Measurements from ENCODE around the gene ELFN2. TPM values are rescaled to one million over a fixed set of nuclear protein-coding genes. Genes with fewer than 3 reads are reported as not detected.

The ELFN2 gene
- total RNA-seq, 1 donor from 2014 or later = 0.53 TPM

DNA sequence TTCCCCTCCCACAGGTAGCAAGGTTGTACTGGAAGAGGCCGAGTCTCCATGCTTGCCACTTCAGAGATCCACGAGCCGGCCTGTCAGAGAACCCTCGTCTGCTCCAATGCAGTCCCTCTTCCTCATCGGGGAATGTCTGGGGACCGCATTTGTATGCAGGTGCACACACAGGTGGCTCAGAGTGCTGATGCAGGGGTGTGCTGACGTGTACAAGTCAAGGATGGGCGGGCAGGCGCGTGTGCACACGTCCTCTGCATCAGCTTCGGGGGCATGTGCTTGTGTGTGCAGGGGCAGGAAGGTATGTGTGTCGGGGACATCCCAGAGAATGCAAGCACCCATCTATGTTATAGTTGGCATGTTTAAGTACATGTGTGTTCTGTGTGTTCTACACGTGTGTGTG is 49.4 kb downstream of the ELFN2 start:
- Mint-ChIP-seq H3K36me3 (no peaks in the 10 kb centered on the region), H3K4me1 (ENCODE audit: unreplicated experiment) (peaks cover 8% of the 10 kb centered on the region)

DNA sequence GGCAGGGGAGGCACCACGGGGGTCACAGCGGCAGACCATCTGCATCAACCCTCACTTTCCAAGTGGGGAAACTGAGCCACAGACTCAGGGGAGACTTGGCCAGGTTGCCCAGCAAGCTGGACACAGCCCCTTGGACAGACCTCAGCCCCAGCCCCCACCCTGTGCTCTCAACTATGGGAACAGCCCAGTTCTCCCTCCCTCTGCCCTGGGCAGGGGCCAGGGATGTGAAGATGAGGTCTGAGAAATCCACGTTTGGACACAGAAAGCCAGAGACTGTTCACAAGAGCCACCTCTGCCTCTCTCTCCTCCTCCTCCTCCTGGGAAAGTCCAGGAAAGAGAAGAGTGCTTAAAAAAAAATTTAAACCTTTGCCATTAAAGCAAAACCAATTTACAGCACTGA is 50.1 kb downstream of the ELFN2 start:
- no peak for DNase-seq (ENCODE audit: extremely low spot score, unreplicated experiment)
- Mint-ChIP-seq H3K9me3 (no peaks in the 10 kb centered on the region), H3K4me3 (no peak overlapping the region), H3K4me1 (ENCODE audit: unreplicated experiment) (peaks cover 8% of the 10 kb centered on the region), H3K27me3 (peaks cover 42% of the 10 kb centered on the region), H3K36me3 (no peaks in the 10 kb centered on the region), H3K27ac (no peak overlapping the region)
- TF ChIP-seq, protein P1, sequence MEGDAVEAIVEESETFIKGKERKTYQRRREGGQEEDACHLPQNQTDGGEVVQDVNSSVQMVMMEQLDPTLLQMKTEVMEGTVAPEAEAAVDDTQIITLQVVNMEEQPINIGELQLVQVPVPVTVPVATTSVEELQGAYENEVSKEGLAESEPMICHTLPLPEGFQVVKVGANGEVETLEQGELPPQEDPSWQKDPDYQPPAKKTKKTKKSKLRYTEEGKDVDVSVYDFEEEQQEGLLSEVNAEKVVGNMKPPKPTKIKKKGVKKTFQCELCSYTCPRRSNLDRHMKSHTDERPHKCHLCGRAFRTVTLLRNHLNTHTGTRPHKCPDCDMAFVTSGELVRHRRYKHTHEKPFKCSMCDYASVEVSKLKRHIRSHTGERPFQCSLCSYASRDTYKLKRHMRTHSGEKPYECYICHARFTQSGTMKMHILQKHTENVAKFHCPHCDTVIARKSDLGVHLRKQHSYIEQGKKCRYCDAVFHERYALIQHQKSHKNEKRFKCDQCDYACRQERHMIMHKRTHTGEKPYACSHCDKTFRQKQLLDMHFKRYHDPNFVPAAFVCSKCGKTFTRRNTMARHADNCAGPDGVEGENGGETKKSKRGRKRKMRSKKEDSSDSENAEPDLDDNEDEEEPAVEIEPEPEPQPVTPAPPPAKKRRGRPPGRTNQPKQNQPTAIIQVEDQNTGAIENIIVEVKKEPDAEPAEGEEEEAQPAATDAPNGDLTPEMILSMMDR (conservative IDR thresholded peaks at IDR 0.05) = no peak

More for the DNA sequence above, 49.4 kb downstream of the ELFN2 start:
- peaks cover 46% of the 10 kb centered on the region for H3K27me3 Mint-ChIP-seq
- no peaks in the 10 kb centered on the region for H3K9me3 Mint-ChIP-seq
- H3K27ac Mint-ChIP-seq = no peak overlapping the region
- DNase-seq (ENCODE audit: extremely low spot score, unreplicated experiment) = no peak
- H3K4me3 Mint-ChIP-seq = no peak overlapping the region
- TF ChIP-seq, protein P1 (conservative IDR thresholded peaks at IDR 0.05) = no peak

DNA sequence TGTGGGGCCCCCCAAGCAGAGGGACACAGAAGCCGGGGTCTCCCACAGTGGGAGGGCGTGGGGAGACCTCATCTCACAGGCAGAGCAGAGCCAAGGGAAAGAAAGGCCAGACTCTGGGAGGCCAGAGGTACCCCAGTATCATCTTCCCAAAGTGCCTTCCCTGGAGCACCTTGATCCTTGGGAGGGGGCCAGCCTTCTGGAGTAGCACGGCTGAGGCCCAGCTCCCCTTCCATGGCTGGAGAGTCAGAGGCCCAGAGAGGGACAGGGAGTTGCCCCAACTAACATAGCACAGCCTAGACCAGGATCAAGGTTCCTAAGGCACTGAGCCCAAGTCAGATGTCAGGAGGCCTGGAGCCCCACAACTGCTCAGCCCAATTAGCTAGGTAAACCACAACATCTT is 50.6 kb downstream of the ELFN2 start:
- H3K4me1 Mint-ChIP-seq (ENCODE audit: unreplicated experiment) = peaks cover 8% of the 10 kb centered on the region
- H3K27me3 Mint-ChIP-seq = peaks cover 42% of the 10 kb centered on the region
- H3K36me3 Mint-ChIP-seq = no peaks in the 10 kb centered on the region
- H3K4me3 Mint-ChIP-seq = no peak overlapping the region
- no peak overlapping the region for H3K27ac Mint-ChIP-seq
- TF ChIP-seq, protein P1 (conservative IDR thresholded peaks at IDR 0.05) = no peak
- DNase-seq (ENCODE audit: extremely low spot score, unreplicated experiment) = no peak
- no peaks in the 10 kb centered on the region for H3K9me3 Mint-ChIP-seq

DNA sequence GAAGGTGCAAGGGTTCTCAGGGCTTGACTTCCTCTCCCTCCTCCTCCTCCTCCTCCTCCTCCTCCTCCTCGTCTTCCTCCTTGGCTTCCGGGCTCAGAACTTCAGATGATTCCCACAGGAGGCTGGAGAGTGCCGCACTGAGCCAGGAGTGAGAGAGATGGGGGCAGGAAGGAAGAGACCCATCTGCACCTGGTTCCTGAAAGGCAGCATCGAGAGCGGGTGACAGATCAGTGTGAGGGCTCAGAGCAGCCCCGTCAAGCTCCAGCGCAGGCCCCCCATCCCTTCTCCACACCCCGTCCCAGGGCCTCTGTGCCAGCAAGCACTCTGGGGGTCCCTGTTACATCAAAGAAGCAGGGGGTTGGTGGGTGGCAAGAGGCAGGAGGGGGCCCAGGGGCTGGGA is 51.5 kb downstream of the ELFN2 start:
- TF ChIP-seq, protein P1 (conservative IDR thresholded peaks at IDR 0.05) = no peak
- H3K4me1 Mint-ChIP-seq (ENCODE audit: unreplicated experiment) = peaks cover 8% of the 10 kb centered on the region
- no peaks in the 10 kb centered on the region for H3K9me3 Mint-ChIP-seq
- H3K27ac Mint-ChIP-seq = no peak overlapping the region
- H3K4me3 Mint-ChIP-seq = no peak overlapping the region
- H3K36me3 Mint-ChIP-seq = no peaks in the 10 kb centered on the region
- DNase-seq (ENCODE audit: extremely low spot score, unreplicated experiment) = no peak
- peaks cover 34% of the 10 kb centered on the region for H3K27me3 Mint-ChIP-seq

DNA sequence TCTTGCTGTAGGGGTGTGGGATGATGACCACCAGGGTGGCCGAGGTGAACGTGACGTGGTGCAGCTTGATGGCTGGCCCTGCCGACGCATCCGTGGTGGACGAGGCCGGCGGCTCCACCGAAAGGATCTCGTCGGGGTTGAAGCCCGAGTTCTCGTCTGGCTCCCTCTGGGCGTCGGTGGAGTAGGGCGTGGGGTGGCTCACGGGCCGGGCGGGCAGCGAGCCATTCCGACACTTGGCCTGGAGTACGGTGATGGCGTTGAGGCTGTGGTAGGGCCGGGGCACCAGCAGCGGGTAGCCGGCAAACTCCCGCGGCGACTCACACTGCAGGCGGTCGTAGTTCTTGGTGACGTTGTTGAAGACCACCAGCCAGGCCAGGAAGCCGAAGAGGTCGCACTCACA is 52.7 kb downstream of the ELFN2 start:
- DNase-seq (ENCODE audit: extremely low spot score, unreplicated experiment) = no peak
- peaks cover 29% of the 10 kb centered on the region for H3K27me3 Mint-ChIP-seq
- H3K4me3 Mint-ChIP-seq = no peak overlapping the region
- peaks cover 8% of the 10 kb centered on the region for H3K4me1 Mint-ChIP-seq (ENCODE audit: unreplicated experiment)
- H3K36me3 Mint-ChIP-seq = no peaks in the 10 kb centered on the region
- no peaks in the 10 kb centered on the region for H3K9me3 Mint-ChIP-seq
- no peak overlapping the region for H3K27ac Mint-ChIP-seq
- TF ChIP-seq, protein P1 (conservative IDR thresholded peaks at IDR 0.05) = no peak

DNA sequence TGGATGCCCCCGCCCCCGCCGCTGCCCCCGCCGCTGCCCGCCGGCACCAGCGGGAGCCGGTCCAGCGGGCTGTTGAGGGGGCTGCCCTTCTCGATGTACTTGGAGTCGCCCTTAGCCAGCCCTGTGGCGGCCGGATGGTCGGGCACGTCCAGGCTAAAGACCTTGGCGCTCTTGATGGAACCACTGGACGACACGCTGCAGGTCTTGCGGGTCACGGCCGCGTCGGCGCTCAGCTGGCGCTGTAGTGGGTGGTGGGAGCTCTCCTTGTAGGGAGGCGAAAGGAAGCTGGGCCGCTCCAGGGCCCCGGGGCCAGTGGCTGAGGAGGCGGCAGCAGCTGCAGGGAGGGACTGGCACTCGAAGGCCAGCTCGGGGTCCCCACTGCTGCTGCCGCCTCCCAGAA is 53.8 kb downstream of the ELFN2 start:
- Mint-ChIP-seq H3K36me3 (no peaks in the 10 kb centered on the region), H3K4me1 (ENCODE audit: unreplicated experiment) (peaks cover 5% of the 10 kb centered on the region), H3K27ac (no peak overlapping the region), H3K9me3 (no peaks in the 10 kb centered on the region), H3K27me3 (peaks cover 20% of the 10 kb centered on the region), H3K4me3 (no peak overlapping the region)
- TF ChIP-seq, protein P1 (conservative IDR thresholded peaks at IDR 0.05) = no peak
- no peak for DNase-seq (ENCODE audit: extremely low spot score, unreplicated experiment)

Measured in type B pancreatic cell (in vitro differentiated cells).